Colonic mucosa (tissue), 4 donors: ENCODE data around the gene NSD1. TPM values are rescaled to one million over a fixed set of nuclear protein-coding genes. Genes with fewer than 3 reads are reported as not detected.

ENCODE experiments used
- DNase-seq: peaks from one replicate; pipeline ENCODE4 v3.0.0-alpha.2; 2020
- H3K27ac ChIP-seq: fragments of 200-600 bp; one replicate; pipeline ENCODE4 v1.8.0; 2021
- H3K27me3 ChIP-seq: fragments of 200-600 bp; one replicate; pipeline ENCODE4 v1.8.0; 2021
- H3K36me3 ChIP-seq: fragments of 200-600 bp; one replicate; pipeline ENCODE4 v1.8.0; 2021
- H3K4me1 ChIP-seq: fragments of 200-600 bp; one replicate; pipeline ENCODE4 v1.8.0; 2021; ENCODE audit warnings: mild to moderate bottlenecking
- H3K4me3 ChIP-seq: fragments of 200-600 bp; one replicate; pipeline ENCODE4 v1.8.0; 2021
- H3K9ac ChIP-seq, 2 donors: one replicate each; pipeline ENCODE4 v1.7.0; 2013; ENCODE audit warnings: control low read depth in 2 of 2, low read depth in 2 of 2, low read length in 2 of 2
- H3K9me3 ChIP-seq: fragments of 200-600 bp; one replicate; pipeline ENCODE4 v1.8.0; 2021
- CTCF ChIP-seq: fragments of 200-600 bp; IDR thresholded peaks from one replicate; pipeline ENCODE4 v1.8.0; 2022; ENCODE audit warnings: antibody characterized with exemption, mild to moderate bottlenecking
- intact Hi-C: fragments of 100-400 bp; cut with DNase I; formaldehyde crosslinking; loops from one replicate; pipeline ENCODE4 v1.14.1; 2022
- total RNA-seq, 2 donors: library from RNA; stranded (reverse); fragmentation: NEBNext Ultra II Directional in 1 of 2; extraction: Animal tissue kit (Norgen Biotek cat#: 25700) in 1 of 2; gene quantifications; one replicate each; pipeline ENCODE4 v1.2.1, GENCODE V29; 2021
- donor health status: healthy.
- donor health status: DM: no; HTN: no; CAD: no.
- donor health status: DM: no; HTN: no; CAD: no.

Gene NSD1
- total RNA-seq, 2 donors from 2014 or later, result 53.0 to 77.9 TPM

GRCh38 chr5:177093082-177093712 lies 40.4 kb upstream of the NSD1 start:
- H3K27me3 ChIP-seq, result no peaks in the 10 kb centered on the region
- intact Hi-C loops, result no loop called here
- no peak overlapping the region for H3K9ac ChIP-seq
- no peak for TF ChIP-seq CTCF
- H3K4me3 ChIP-seq, result no peak overlapping the region
- H3K27ac ChIP-seq, result no peak overlapping the region
- no peaks in the 10 kb centered on the region for H3K36me3 ChIP-seq
- H3K4me1 ChIP-seq, result no peaks in the 10 kb centered on the region
- no peak for DNase-seq
- H3K9me3 ChIP-seq, result no peaks in the 10 kb centered on the region

- no peak for DNase-seq
- H3K27me3 ChIP-seq, result no peaks in the 10 kb centered on the region
- H3K4me1 ChIP-seq, result no peaks in the 10 kb centered on the region
- H3K9me3 ChIP-seq, result no peaks in the 10 kb centered on the region
- intact Hi-C loops, result no loop called here
- H3K4me3 ChIP-seq, result no peak overlapping the region
- H3K9ac ChIP-seq, result no peak overlapping the region
- TF ChIP-seq CTCF, result no peak
- H3K27ac ChIP-seq, result no peak overlapping the region
- H3K36me3 ChIP-seq, result no peaks in the 10 kb centered on the region
Measured at GRCh38 chr5:177093803-177094202, 39.8 kb upstream of the NSD1 start.

- no peaks in the 10 kb centered on the region for H3K4me1 ChIP-seq
- H3K27me3 ChIP-seq, result no peaks in the 10 kb centered on the region
- DNase-seq, result peak; percentile 75
- no peak overlapping the region for H3K9ac ChIP-seq
- no peaks in the 10 kb centered on the region for H3K9me3 ChIP-seq
- intact Hi-C loops, result no loop called here
- no peak for TF ChIP-seq CTCF
- H3K27ac ChIP-seq, result peak overlapping the region; percentile 10
- H3K4me3 ChIP-seq, result no peak overlapping the region
- H3K36me3 ChIP-seq, result no peaks in the 10 kb centered on the region
Measured at GRCh38 chr5:177094224-177095087, 39.1 kb upstream of the NSD1 start.

- no peak overlapping the region for H3K9ac ChIP-seq
- no peak overlapping the region for H3K4me3 ChIP-seq
- H3K9me3 ChIP-seq, result no peaks in the 10 kb centered on the region
- intact Hi-C loops, result no loop called here
- H3K36me3 ChIP-seq, result no peaks in the 10 kb centered on the region
- no peak for DNase-seq
- TF ChIP-seq CTCF, result no peak
- peak overlapping the region; percentile 10 for H3K27ac ChIP-seq
- no peaks in the 10 kb centered on the region for H3K4me1 ChIP-seq
- H3K27me3 ChIP-seq, result no peaks in the 10 kb centered on the region
Measured at GRCh38 chr5:177095088-177095669, 38.4 kb upstream of the NSD1 start.

- no peak for DNase-seq
- H3K9ac ChIP-seq, result peak overlapping the region in 1 of 2 donors; percentile 35
- intact Hi-C loops, result no loop called here
- no peaks in the 10 kb centered on the region for H3K9me3 ChIP-seq
- no peak overlapping the region for H3K4me3 ChIP-seq
- H3K36me3 ChIP-seq, result no peaks in the 10 kb centered on the region
- no peaks in the 10 kb centered on the region for H3K4me1 ChIP-seq
- no peak for TF ChIP-seq CTCF
- H3K27me3 ChIP-seq, result no peaks in the 10 kb centered on the region
- H3K27ac ChIP-seq, result no peak overlapping the region
Measured at GRCh38 chr5:177096162-177097015, 37.2 kb upstream of the NSD1 start.
